GM12864 (cell line): ENCODE results near the gene PALLD.

ENCODE experiments used
- DNase-seq: peaks from one replicate; pipeline ENCODE4 v3.0.0-alpha.2; 2011; ENCODE audit warnings: low read depth
- H3K4me3 ChIP-seq: 2 replicates; pipeline ENCODE4 v1.5.1; 2011; ENCODE audit warnings: mild to moderate bottlenecking, low read depth, low read length, control low read depth
- TF ChIP-seq, protein P1 (sequence below): IDR thresholded peaks from 2 replicates; pipeline ENCODE4 v1.5.1; 2011; ENCODE audit warnings: low read depth, mild to moderate bottlenecking, moderate library complexity, low read length, control low read depth, inconsistent platforms; ENCODE audit errors: missing control alignments

Gene PALLD

DNA sequence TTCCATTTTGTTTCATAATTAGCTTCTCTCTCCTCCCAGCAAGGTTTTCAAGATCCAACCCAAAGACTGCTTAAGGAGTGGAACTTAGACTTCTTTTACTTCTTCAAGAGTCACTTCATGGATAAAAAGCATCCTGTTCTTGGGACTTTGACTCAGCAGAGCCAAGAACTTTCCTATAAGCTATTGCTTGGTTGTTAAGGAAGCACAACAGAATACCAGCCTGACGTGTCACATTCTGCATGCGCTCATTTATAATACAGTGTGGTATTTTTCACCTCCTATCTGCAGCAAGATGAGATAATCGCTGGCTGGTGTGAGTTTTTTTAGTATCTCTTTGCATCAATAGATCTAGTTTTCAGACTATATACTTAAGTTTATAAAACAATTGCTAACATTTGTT lies 152.1 kb downstream of the PALLD start:
- TF ChIP-seq, protein P1, sequence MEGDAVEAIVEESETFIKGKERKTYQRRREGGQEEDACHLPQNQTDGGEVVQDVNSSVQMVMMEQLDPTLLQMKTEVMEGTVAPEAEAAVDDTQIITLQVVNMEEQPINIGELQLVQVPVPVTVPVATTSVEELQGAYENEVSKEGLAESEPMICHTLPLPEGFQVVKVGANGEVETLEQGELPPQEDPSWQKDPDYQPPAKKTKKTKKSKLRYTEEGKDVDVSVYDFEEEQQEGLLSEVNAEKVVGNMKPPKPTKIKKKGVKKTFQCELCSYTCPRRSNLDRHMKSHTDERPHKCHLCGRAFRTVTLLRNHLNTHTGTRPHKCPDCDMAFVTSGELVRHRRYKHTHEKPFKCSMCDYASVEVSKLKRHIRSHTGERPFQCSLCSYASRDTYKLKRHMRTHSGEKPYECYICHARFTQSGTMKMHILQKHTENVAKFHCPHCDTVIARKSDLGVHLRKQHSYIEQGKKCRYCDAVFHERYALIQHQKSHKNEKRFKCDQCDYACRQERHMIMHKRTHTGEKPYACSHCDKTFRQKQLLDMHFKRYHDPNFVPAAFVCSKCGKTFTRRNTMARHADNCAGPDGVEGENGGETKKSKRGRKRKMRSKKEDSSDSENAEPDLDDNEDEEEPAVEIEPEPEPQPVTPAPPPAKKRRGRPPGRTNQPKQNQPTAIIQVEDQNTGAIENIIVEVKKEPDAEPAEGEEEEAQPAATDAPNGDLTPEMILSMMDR, result no peak
- no peak for DNase-seq
- H3K4me3 ChIP-seq, result no peak overlapping the region

DNA sequence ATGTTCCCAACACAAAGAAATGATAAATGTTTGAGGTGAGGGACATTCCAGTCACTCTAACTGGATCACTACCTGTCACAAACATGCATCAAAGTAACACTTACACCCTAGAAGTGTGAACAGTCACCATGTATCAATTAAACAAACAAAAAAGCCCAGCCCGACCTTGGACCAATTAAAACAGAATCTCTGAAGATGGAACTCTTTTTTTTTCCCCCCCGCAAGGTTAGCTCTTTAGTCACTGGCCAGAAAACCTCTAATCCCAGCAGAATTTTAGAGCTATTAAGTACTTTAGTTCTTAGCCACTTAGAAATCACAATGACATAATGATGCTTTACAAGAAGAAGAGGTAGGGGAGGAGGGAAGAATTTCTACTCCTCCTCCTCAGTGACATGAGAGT lies 154.5 kb downstream of the PALLD start:
- DNase-seq, result no peak
- TF ChIP-seq, protein P1, result no peak
- H3K4me3 ChIP-seq, result no peak overlapping the region

DNA sequence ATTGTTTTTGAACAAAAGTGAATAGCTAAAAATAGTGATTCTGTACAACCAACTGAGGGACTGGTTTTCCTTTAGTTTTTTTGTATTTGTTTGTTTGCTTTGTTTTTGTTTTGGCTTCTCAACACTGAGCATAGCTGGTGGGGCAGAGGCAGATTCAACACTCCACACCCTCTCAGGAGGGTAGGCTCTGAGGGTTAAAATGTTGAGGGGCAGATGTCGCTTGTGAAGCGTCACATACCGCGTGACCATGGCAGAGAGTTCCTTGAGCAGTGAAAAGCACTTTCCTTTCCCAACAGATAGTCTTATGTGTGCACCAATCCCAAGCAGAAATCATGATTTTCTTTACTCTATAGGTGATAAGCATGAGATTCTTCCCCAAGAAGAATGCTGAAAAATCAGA lies 155.0 kb downstream of the PALLD start:
- DNase-seq, result no peak
- H3K4me3 ChIP-seq, result no peak overlapping the region
- TF ChIP-seq, protein P1, result no peak

DNA sequence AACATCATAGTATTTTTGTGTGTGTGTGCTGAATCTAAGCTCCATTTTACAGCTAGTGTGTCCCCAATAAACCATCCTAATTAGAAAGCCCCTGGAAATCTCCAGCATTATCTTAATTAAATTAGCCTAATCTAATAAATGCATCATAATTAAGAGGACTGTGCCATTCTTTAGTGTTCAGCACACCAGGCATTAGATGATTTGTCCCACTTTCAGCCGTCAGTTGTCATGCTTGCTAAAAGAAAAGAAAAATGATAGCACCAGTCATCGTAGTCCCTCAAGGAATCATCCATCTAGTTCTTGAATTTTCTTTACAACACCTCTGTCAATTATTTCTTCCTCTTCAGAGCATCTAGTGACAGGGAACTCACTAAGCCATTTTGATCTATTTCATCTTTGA lies 155.9 kb downstream of the PALLD start:
- DNase-seq, result no peak
- TF ChIP-seq, protein P1, result no peak

DNA sequence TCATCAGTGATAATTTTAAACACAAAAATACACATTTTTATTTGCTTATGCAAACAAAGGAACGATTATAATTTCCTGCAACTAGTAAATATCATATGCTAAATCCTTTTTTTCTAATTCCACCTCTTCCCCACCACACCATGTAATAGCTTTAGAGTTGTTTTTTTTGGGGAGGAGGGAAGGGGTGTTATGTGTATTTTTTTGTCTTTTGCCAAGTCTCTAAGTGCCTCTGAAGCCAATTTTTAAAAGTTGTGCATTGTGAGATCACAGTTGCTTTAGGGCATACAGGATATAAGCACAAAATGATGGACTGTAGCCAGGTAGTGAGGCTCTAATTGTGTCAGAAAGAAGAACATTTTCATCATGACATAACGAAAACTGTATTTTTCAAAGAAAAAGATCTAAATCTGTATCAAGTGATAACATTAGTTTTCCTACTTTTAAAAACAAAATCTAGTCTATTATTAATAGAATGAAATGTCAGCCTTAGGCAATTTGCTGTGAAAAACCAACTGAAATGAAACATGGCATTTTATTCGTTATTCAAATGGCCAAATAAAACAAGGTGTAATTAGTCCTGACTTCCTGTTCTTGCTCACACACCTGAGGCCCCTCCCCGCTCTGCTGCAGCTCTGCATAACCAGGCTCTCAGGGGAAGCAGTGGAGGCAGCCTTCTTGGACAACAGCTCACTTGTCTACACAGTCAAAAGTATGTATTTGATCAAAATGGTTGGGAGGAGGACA lies 157.4 kb downstream of the PALLD start:
- TF ChIP-seq, protein P1, result no peak
- H3K4me3 ChIP-seq, result no peak overlapping the region
- no peak for DNase-seq

More for the DNA sequence above, 155.9 kb downstream of the PALLD start:
- H3K4me3 ChIP-seq, result no peak overlapping the region

DNA sequence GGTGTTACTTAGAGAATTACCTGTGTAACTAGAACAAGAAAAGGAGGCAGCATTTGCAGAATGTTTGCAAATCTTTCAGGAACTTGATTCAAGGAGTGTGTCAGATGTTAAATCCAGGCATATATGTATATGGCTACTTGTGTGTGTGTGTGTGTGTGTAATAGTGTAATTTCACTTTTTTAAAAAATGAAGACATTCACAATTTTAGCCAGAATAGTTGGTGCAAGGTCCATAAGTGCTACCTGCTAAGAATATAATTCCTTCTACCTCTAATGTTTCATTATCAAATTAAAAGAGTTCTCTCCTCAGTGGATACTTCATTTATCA lies 158.0 kb downstream of the PALLD start:
- TF ChIP-seq, protein P1, result no peak
- no peak for DNase-seq
- no peak overlapping the region for H3K4me3 ChIP-seq

DNA sequence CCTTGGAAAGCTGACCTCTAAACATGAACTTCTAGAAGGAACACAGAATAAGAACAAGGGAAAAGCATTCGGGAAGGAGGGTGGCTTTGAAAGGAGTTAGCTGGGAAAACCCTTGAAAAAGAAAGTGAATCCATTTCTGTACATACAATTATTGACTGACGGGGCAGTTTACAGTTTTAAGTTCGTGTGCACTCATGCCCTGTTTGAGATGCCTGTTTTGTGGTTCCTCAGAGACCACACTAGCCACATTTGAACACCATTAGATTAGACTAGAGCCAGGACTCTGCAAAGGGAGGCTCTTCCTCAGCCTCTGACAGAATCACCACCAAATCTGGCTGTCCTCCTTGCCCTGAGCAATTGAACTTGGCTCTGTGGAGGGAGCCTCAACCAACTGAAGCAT lies 158.3 kb downstream of the PALLD start:
- H3K4me3 ChIP-seq, result no peak overlapping the region
- TF ChIP-seq, protein P1, result no peak
- DNase-seq, result no peak
